Muscle of arm (tissue), 12 donors: Measurements from ENCODE around the gene MYL5. TPM values are rescaled to one million over a fixed set of nuclear protein-coding genes. Genes with fewer than 3 reads are reported as not detected.
"Not testable (repeated sequence)": the region's sequence is repeated elsewhere in the genome, so short reads cannot be mapped to it uniquely, and the experiment has no call there.

Source experiments
- DNase-seq: peaks from one replicate; pipeline ENCODE4 v3.0.0-alpha.2; 2013
- polyA plus RNA-seq, 12 donors: library from polyadenylated mRNA; unstranded; fragments of 120-200 nt; gene quantifications; one replicate each; pipeline ENCODE4 v1.2.1, GENCODE V29; 2013; ENCODE audit not compliant: insufficient read length in 12 of 12

Gene MYL5
- polyA plus RNA-seq, 12 donors = 215 to 1,381 (median 850) TPM; not detected in 1

GRCh38 chr4:633976-634598, 40.3 kb upstream of the MYL5 start:
- DNase-seq = no peak

- no peak for DNase-seq
These were observed 39.8 kb upstream of the MYL5 start for GRCh38 chr4:634599-634985.

GRCh38 chr4:635066-635835, 39.1 kb upstream of the MYL5 start:
- DNase-seq = not testable (repeated sequence)

GRCh38 chr4:635851-636627, 38.3 kb upstream of the MYL5 start:
- DNase-seq = no peak

GRCh38 chr4:636628-637159, 37.6 kb upstream of the MYL5 start:
- DNase-seq = no peak

- no peak for DNase-seq
These were observed 36.6 kb upstream of the MYL5 start for GRCh38 chr4:637536-638280.

GRCh38 chr4:642366-642765, 32.0 kb upstream of the MYL5 start:
- not testable (repeated sequence) for DNase-seq

- no peak for DNase-seq
These were observed 27.9 kb upstream of the MYL5 start for GRCh38 chr4:646460-646859.

GRCh38 chr4:647481-647880, 26.9 kb upstream of the MYL5 start:
- DNase-seq = no peak

GRCh38 chr4:648579-649292, 25.6 kb upstream of the MYL5 start:
- no peak for DNase-seq

GRCh38 chr4:649293-649625, 25.1 kb upstream of the MYL5 start:
- DNase-seq = no peak

- DNase-seq = no peak
These were observed 24.5 kb upstream of the MYL5 start for GRCh38 chr4:649751-650310.

- no peak for DNase-seq
These were observed 23.9 kb upstream of the MYL5 start for GRCh38 chr4:650461-650860.

- no peak for DNase-seq
These were observed 23.1 kb upstream of the MYL5 start for GRCh38 chr4:650951-651883.

GRCh38 chr4:651884-652642, 22.3 kb upstream of the MYL5 start:
- DNase-seq = no peak

- DNase-seq = no peak
These were observed 21.1 kb upstream of the MYL5 start for GRCh38 chr4:653080-653821.

- no peak for DNase-seq
These were observed 20.4 kb upstream of the MYL5 start for GRCh38 chr4:653831-654502.

GRCh38 chr4:654503-654845, 19.9 kb upstream of the MYL5 start:
- no peak for DNase-seq
